ENCODE data around the gene YPEL2.

DNA sequence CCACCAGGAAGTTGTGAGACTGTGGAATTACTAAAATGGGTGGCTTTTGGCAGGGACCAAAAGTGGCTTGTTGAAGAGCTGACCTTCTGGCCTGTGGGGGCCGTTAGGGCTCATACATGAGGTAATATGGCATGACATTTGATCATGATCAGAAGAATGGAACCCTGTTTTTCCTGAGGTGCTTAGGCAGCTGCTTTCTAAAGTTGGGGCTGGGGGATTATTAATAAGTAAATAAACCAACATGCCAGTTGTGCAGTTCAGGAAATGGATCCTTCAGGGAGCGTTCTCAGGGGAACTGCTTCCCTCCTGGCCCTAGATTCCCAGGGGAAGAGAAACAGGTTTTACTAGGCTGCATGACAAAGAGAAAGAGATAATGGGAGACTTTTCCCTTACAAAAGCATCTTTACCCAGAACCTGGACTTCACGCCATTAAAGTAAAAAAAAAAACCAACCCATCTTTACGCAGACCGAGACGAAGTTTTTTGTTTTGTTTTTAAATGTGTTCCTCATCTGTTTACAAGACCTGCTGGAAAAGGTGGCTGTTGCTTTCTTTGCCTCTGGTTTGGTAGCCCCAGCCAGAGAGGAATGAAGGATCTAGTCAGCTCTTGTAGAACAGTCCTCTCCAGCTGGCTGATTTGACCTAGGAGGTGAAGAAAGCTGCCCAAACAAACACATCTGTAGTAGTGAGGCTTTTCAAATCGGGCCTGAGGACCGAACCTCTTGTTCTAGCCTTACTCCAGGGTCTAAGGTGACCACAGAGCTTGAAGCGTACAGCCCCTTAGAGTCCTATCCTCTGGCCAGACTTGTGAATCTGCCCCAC is 22.7 kb downstream of the YPEL2 start:
- TF ChIP-seq POLR2A (IDR thresholded peaks at IDR 0.05; ENCODE audit: low read length) (no peak), TP53 (CRISPR knock-in tag; IDR thresholded peaks at IDR 0.05) (no peak), NR3C1 (IDR thresholded peaks at IDR 0.05) (no peak), NFE2L2 (conservative IDR thresholded peaks at IDR 0.05; ENCODE audit: low read length) (no peak), EP300 (IDR thresholded peaks at IDR 0.05) (no peak), RFX5 (IDR thresholded peaks at IDR 0.05) (no peak), POLR2AphosphoS2 (conservative IDR thresholded peaks at IDR 0.05; ENCODE audit: low read length) (no peak), HDAC2 (IDR thresholded peaks at IDR 0.05) (no peak)
- TF ChIP-seq, protein P1, sequence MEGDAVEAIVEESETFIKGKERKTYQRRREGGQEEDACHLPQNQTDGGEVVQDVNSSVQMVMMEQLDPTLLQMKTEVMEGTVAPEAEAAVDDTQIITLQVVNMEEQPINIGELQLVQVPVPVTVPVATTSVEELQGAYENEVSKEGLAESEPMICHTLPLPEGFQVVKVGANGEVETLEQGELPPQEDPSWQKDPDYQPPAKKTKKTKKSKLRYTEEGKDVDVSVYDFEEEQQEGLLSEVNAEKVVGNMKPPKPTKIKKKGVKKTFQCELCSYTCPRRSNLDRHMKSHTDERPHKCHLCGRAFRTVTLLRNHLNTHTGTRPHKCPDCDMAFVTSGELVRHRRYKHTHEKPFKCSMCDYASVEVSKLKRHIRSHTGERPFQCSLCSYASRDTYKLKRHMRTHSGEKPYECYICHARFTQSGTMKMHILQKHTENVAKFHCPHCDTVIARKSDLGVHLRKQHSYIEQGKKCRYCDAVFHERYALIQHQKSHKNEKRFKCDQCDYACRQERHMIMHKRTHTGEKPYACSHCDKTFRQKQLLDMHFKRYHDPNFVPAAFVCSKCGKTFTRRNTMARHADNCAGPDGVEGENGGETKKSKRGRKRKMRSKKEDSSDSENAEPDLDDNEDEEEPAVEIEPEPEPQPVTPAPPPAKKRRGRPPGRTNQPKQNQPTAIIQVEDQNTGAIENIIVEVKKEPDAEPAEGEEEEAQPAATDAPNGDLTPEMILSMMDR (IDR thresholded peaks at IDR 0.05), result no peak
- TF ChIP-seq, protein P2, sequence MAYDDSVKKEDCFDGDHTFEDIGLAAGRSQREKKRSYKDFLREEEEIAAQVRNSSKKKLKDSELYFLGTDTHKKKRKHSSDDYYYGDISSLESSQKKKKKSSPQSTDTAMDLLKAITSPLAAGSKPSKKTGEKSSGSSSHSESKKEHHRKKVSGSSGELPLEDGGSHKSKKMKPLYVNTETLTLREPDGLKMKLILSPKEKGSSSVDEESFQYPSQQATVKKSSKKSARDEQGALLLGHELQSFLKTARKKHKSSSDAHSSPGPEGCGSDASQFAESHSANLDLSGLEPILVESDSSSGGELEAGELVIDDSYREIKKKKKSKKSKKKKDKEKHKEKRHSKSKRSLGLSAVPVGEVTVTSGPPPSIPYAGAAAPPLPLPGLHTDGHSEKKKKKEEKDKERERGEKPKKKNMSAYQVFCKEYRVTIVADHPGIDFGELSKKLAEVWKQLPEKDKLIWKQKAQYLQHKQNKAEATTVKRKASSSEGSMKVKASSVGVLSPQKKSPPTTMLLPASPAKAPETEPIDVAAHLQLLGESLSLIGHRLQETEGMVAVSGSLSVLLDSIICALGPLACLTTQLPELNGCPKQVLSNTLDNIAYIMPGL (CRISPR knock-in tag; IDR thresholded peaks at IDR 0.05; ENCODE audit: borderline replicate concordance), result no peak
- TF ChIP-seq, protein P3, sequence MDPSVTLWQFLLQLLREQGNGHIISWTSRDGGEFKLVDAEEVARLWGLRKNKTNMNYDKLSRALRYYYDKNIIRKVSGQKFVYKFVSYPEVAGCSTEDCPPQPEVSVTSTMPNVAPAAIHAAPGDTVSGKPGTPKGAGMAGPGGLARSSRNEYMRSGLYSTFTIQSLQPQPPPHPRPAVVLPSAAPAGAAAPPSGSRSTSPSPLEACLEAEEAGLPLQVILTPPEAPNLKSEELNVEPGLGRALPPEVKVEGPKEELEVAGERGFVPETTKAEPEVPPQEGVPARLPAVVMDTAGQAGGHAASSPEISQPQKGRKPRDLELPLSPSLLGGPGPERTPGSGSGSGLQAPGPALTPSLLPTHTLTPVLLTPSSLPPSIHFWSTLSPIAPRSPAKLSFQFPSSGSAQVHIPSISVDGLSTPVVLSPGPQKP (IDR thresholded peaks at IDR 0.05; ENCODE audit: low read depth, low read length), result no peak
- TF ChIP-seq, protein P4, sequence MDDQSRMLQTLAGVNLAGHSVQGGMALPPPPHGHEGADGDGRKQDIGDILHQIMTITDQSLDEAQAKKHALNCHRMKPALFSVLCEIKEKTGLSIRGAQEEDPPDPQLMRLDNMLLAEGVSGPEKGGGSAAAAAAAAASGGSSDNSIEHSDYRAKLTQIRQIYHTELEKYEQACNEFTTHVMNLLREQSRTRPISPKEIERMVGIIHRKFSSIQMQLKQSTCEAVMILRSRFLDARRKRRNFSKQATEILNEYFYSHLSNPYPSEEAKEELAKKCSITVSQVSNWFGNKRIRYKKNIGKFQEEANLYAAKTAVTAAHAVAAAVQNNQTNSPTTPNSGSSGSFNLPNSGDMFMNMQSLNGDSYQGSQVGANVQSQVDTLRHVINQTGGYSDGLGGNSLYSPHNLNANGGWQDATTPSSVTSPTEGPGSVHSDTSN (IDR thresholded peaks at IDR 0.05), result no peak

Measured in A549 (cell line).